ENCODE results near the gene COX11.

The COX11 gene

DNA sequence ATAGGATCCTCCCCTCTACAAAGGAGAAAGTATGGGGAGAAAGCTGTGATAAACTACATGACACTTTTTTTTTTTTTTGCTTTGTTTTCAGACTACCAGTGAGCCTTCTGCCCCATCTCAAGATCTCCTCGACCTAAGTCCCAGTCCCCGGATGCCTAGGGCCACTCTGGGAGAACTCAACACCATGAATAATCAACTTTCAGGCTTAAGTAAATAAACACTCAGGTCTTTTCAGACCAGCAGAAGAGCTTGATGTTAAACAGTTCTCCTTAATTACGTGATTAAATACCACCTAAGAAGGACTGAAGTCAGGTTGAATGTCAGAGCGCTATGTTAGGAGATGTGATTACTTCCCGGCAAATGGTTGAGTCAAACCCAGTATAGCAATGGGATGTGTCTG lies 31.4 kb downstream of the COX11 start:
- H3K4me3 ChIP-seq (ENCODE audit: low read depth, low read length): no peak overlapping the region
- H3K9ac ChIP-seq (ENCODE audit: low read depth, low read length): no peak overlapping the region
- H3K27ac ChIP-seq (ENCODE audit: low read depth, low read length): no peak overlapping the region
- H3K36me3 ChIP-seq (ENCODE audit: control insufficient read depth, insufficient read depth, low read length): peaks cover 93% of the 10 kb centered on the region
- no peaks in the 10 kb centered on the region for H3K9me3 ChIP-seq (ENCODE audit: control insufficient read depth, insufficient read depth, low read length)
- no peaks in the 10 kb centered on the region for H3K4me1 ChIP-seq (ENCODE audit: control insufficient read depth, insufficient read depth, low read length)
- no peaks in the 10 kb centered on the region for H3K27me3 ChIP-seq (ENCODE audit: control insufficient read depth, insufficient read depth, low read length)

DNA sequence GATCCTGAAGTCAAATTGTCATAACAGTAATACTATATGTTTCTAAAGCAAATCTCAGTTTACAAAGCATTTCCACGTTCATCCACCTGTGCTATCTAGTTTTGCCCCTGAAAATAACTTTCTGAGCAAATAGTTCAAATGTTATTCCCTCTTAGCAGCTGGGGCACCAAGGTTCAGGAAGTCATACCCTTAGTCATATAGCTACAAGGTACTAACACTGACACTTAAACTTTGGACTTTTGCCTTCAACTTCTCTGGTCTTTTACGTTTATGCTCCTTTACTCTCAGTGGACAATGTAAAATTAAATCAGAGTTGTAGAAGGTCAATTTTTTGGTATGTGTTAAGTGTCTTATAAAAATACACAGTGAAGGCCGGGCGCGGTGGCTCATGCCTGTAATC lies 33.0 kb downstream of the COX11 start:
- Histone ChIP-seq H3K9me3 (ENCODE audit: control insufficient read depth, insufficient read depth, low read length) (no peaks in the 10 kb centered on the region), H3K36me3 (ENCODE audit: control insufficient read depth, insufficient read depth, low read length) (peaks cover 91% of the 10 kb centered on the region), H3K27me3 (ENCODE audit: control insufficient read depth, insufficient read depth, low read length) (no peaks in the 10 kb centered on the region), H3K4me3 (ENCODE audit: low read depth, low read length) (no peak overlapping the region), H3K4me1 (ENCODE audit: control insufficient read depth, insufficient read depth, low read length) (no peaks in the 10 kb centered on the region), H3K27ac (ENCODE audit: low read depth, low read length) (no peak overlapping the region), H3K9ac (ENCODE audit: low read depth, low read length) (no peak overlapping the region)

DNA sequence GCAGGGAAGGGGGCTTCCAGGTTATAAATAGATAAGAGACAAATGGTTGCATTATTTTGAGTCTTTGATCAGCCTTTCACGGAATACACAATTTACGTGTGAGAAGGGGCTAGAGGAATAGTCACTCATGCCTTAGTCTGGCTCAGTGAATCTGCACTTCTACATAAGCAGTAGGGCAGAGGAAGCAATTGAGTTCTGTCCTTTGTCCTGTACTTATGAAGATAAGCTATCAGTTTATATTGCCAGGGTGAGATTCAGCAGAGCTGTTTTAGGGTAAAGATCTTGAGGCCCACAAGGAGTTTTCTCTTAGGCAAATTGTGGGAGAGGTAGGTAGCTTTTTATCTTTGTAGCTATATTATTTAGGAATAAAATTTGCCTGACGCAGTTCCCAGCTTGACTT lies 34.5 kb downstream of the COX11 start:
- Histone ChIP-seq H3K9me3 (ENCODE audit: control insufficient read depth, insufficient read depth, low read length) (no peaks in the 10 kb centered on the region), H3K27me3 (ENCODE audit: control insufficient read depth, insufficient read depth, low read length) (no peaks in the 10 kb centered on the region), H3K36me3 (ENCODE audit: control insufficient read depth, insufficient read depth, low read length) (peaks cover 91% of the 10 kb centered on the region), H3K4me3 (ENCODE audit: low read depth, low read length) (no peak overlapping the region), H3K9ac (ENCODE audit: low read depth, low read length) (no peak overlapping the region), H3K27ac (ENCODE audit: low read depth, low read length) (no peak overlapping the region), H3K4me1 (ENCODE audit: control insufficient read depth, insufficient read depth, low read length) (no peaks in the 10 kb centered on the region)

- H3K27me3 ChIP-seq (ENCODE audit: control insufficient read depth, insufficient read depth, low read length): no peaks in the 10 kb centered on the region
- no peak overlapping the region for H3K4me3 ChIP-seq (ENCODE audit: low read depth, low read length)
- no peaks in the 10 kb centered on the region for H3K4me1 ChIP-seq (ENCODE audit: control insufficient read depth, insufficient read depth, low read length)
- no peaks in the 10 kb centered on the region for H3K9me3 ChIP-seq (ENCODE audit: control insufficient read depth, insufficient read depth, low read length)
- no peak overlapping the region for H3K9ac ChIP-seq (ENCODE audit: low read depth, low read length)
- no peak overlapping the region for H3K27ac ChIP-seq (ENCODE audit: low read depth, low read length)
- H3K36me3 ChIP-seq (ENCODE audit: control insufficient read depth, insufficient read depth, low read length): peaks cover 93% of the 10 kb centered on the region
Measured at GRCh38 chr17:54932711-54933110, 35.7 kb downstream of the COX11 start.

- H3K9ac ChIP-seq (ENCODE audit: low read depth, low read length): no peak overlapping the region
- H3K9me3 ChIP-seq (ENCODE audit: control insufficient read depth, insufficient read depth, low read length): no peaks in the 10 kb centered on the region
- H3K4me3 ChIP-seq (ENCODE audit: low read depth, low read length): no peak overlapping the region
- peaks cover 80% of the 10 kb centered on the region for H3K36me3 ChIP-seq (ENCODE audit: control insufficient read depth, insufficient read depth, low read length)
- no peaks in the 10 kb centered on the region for H3K27me3 ChIP-seq (ENCODE audit: control insufficient read depth, insufficient read depth, low read length)
- no peaks in the 10 kb centered on the region for H3K4me1 ChIP-seq (ENCODE audit: control insufficient read depth, insufficient read depth, low read length)
- no peak overlapping the region for H3K27ac ChIP-seq (ENCODE audit: low read depth, low read length)
Measured at GRCh38 chr17:54927525-54927924, 40.9 kb downstream of the COX11 start.

- Histone ChIP-seq H3K27me3 (ENCODE audit: control insufficient read depth, insufficient read depth, low read length) (no peaks in the 10 kb centered on the region), H3K27ac (ENCODE audit: low read depth, low read length) (no peak overlapping the region), H3K4me3 (ENCODE audit: low read depth, low read length) (no peak overlapping the region), H3K4me1 (ENCODE audit: control insufficient read depth, insufficient read depth, low read length) (0 out of 2 replicates have a peak, but pooled peaks cover 12% of the 10 kb centered on the region), H3K36me3 (ENCODE audit: control insufficient read depth, insufficient read depth, low read length) (peaks cover 75% of the 10 kb centered on the region), H3K9ac (ENCODE audit: low read depth, low read length) (no peak overlapping the region), H3K9me3 (ENCODE audit: control insufficient read depth, insufficient read depth, low read length) (no peaks in the 10 kb centered on the region)
Measured at GRCh38 chr17:54924405-54924804, 44.0 kb downstream of the COX11 start.

GRCh38 chr17:54920819-54921218 lies 47.6 kb downstream of the COX11 start:
- Histone ChIP-seq H3K9me3 (ENCODE audit: control insufficient read depth, insufficient read depth, low read length) (peaks cover 9% of the 10 kb centered on the region), H3K27ac (ENCODE audit: low read depth, low read length) (no peak overlapping the region), H3K27me3 (ENCODE audit: control insufficient read depth, insufficient read depth, low read length) (no peaks in the 10 kb centered on the region), H3K4me1 (ENCODE audit: control insufficient read depth, insufficient read depth, low read length) (peaks cover 27% of the 10 kb centered on the region), H3K4me3 (ENCODE audit: low read depth, low read length) (no peak overlapping the region), H3K36me3 (ENCODE audit: control insufficient read depth, insufficient read depth, low read length) (peaks cover 73% of the 10 kb centered on the region), H3K9ac (ENCODE audit: low read depth, low read length) (no peak overlapping the region)

DNA sequence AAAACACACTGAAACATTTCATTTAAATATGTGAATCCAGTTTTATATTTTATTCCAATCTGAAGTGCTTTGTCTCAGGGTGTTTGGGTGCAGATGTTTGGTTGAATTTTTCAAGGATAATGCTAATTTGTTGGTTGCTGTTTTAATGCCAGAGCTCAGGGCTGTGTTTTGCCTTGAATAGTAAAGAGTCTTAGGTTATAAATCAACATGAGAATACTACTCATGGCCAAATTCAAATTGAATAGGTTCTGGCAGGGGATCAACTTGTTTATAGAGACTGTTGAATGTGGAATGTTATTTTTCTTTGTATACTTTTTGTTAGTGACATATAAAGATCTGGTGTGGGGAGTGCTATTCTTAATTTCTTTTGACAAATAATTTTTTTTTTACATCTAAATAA lies 49.0 kb downstream of the COX11 start:
- Histone ChIP-seq H3K9me3 (ENCODE audit: control insufficient read depth, insufficient read depth, low read length) (peaks cover 9% of the 10 kb centered on the region), H3K27me3 (ENCODE audit: control insufficient read depth, insufficient read depth, low read length) (no peaks in the 10 kb centered on the region), H3K27ac (ENCODE audit: low read depth, low read length) (peak overlapping the region; percentile 68), H3K4me3 (ENCODE audit: low read depth, low read length) (0 out of 2 replicates have a peak overlapping the region, but pooled peaks have one; percentile 9), H3K36me3 (ENCODE audit: control insufficient read depth, insufficient read depth, low read length) (peaks cover 76% of the 10 kb centered on the region), H3K9ac (ENCODE audit: low read depth, low read length) (no peak overlapping the region), H3K4me1 (ENCODE audit: control insufficient read depth, insufficient read depth, low read length) (peaks cover 27% of the 10 kb centered on the region)

GRCh38 chr17:54916721-54917120 lies 51.7 kb downstream of the COX11 start:
- Histone ChIP-seq H3K9ac (ENCODE audit: low read depth, low read length) (no peak overlapping the region), H3K4me3 (ENCODE audit: low read depth, low read length) (no peak overlapping the region), H3K27me3 (ENCODE audit: control insufficient read depth, insufficient read depth, low read length) (no peaks in the 10 kb centered on the region), H3K36me3 (ENCODE audit: control insufficient read depth, insufficient read depth, low read length) (peaks cover 91% of the 10 kb centered on the region), H3K9me3 (ENCODE audit: control insufficient read depth, insufficient read depth, low read length) (peaks cover 9% of the 10 kb centered on the region), H3K4me1 (ENCODE audit: control insufficient read depth, insufficient read depth, low read length) (peaks cover 27% of the 10 kb centered on the region), H3K27ac (ENCODE audit: low read depth, low read length) (no peak overlapping the region)
